Lower leg skin (tissue), 4 donors: ENCODE measurements around the gene HEMK1. TPM values are rescaled to one million over a fixed set of nuclear protein-coding genes. Genes with fewer than 3 reads are reported as not detected.

Experiments used
- DNase-seq, 2 donors: peaks; one replicate each; pipeline ENCODE4 v3.0.0-alpha.2; 2019; ENCODE audit warnings: low spot score in 2 of 2
- H3K4me3 ChIP-seq: fragments of 200-600 bp; sonication (generic); 2 replicates; pipeline ENCODE4 v1.5.1; 2017; ENCODE audit warnings: mild to moderate bottlenecking, low read depth; ENCODE audit not compliant: poor library complexity, severe bottlenecking
- POLR2A ChIP-seq, 2 donors: fragments of 450-650 bp; IDR thresholded peaks; one replicate each; pipeline ENCODE4 v1.6.1; 2016 to 2017; ENCODE audit warnings: antibody characterized with exemption in 2 of 2, mild to moderate bottlenecking in 1 of 2, moderate library complexity in 1 of 2
- whole genome bisulfite sequencing, 2 donors: methylation state at CpG; one replicate each; pipeline ENCODE4 v1.1.5; 2018; 5-methylcytosine and 5-hydroxymethylcytosine counted together
- intact Hi-C: fragments of 100-400 bp; cut with DNase I; formaldehyde crosslinking; loops from one replicate; pipeline ENCODE4 v1.15.0; 2023; ENCODE audit warnings: low total_unique reads
- total RNA-seq, 4 donors: library from RNA; depleted of rRNA; stranded (reverse); fragments of >200 nt; gene quantifications; one replicate each; pipeline ENCODE4 v1.1.0, GENCODE V29; 2016
- TF ChIP-seq, protein P1 (sequence below), 3 donors: fragments of 450-650 bp; IDR thresholded peaks; one replicate each; pipeline ENCODE4 v1.5.1; 2016; ENCODE audit warnings: antibody characterized with exemption in 3 of 3, mild to moderate bottlenecking in 3 of 3, moderate library complexity in 2 of 3

Gene HEMK1
- total RNA-seq, 4 donors from 2014 or later, result 2.9 to 8.1 (median 4.8) TPM

DNA sequence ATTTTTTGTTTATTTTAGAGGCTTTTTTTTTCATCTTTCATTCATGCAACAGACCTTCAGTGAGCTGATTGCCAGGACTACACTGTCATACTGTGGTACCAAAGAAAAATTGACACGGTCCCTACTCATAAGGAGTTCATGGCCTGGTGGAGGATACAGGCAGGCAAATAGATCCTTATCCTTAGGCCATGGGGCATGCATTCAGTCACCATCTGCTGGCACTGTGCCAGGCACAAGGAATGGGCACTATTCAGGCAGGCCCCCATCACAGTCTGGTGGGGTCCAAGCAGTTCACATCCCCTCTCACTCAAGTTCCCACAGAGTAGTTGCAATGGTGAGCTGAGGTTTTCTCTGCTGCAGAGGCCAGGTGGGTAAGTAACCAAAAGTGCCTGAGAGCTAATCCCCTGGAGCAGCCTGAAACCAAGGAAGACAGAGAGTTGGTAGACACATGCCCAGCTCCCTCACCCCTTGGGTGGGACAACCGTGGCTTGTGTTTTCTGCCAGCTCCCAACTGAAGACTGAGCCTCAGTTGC, 25.0 kb downstream of the HEMK1 start:
- WGBS, 2 donors, result 13 to 23% methylated on average over 2 of the region's 2 CpGs
- intact Hi-C loops, result no loop called here
- H3K4me3 ChIP-seq, result no peak overlapping the region
- TF ChIP-seq, protein P1, sequence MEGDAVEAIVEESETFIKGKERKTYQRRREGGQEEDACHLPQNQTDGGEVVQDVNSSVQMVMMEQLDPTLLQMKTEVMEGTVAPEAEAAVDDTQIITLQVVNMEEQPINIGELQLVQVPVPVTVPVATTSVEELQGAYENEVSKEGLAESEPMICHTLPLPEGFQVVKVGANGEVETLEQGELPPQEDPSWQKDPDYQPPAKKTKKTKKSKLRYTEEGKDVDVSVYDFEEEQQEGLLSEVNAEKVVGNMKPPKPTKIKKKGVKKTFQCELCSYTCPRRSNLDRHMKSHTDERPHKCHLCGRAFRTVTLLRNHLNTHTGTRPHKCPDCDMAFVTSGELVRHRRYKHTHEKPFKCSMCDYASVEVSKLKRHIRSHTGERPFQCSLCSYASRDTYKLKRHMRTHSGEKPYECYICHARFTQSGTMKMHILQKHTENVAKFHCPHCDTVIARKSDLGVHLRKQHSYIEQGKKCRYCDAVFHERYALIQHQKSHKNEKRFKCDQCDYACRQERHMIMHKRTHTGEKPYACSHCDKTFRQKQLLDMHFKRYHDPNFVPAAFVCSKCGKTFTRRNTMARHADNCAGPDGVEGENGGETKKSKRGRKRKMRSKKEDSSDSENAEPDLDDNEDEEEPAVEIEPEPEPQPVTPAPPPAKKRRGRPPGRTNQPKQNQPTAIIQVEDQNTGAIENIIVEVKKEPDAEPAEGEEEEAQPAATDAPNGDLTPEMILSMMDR (IDR thresholded peaks at IDR 0.05), result no peak
- no peak for TF ChIP-seq POLR2A (IDR thresholded peaks at IDR 0.05)
- no peak for DNase-seq

DNA sequence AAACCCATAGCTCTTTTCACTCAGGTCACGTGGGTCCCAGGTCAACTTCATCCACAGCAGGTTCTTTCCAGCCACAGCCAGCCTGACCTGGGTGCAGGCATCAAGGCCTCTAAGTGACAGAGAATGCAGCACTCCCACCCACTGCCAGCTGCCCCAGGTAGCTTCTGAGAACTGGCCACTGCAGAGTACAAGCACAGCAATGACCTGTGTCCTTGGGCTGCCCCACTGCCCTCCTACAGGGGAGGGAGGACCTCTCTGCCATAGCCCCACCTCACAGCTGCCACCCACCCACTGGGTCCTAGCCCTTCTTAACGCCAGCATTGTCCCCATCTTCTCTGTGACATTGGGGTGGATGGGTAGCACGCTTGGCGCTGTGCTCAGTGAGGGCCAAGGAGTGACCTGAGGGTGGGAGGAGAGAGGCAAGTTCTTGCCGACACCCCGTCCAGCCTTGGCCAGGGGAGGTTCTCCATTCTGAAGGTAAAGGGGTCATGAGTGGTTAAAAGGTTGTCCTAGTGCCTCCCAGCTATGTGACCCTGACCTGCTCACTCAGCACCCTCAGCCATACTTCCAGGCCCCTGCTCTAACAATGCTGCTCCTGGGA, 29.9 kb downstream of the HEMK1 start:
- TF ChIP-seq POLR2A (IDR thresholded peaks at IDR 0.05), result no peak
- TF ChIP-seq, protein P1 (IDR thresholded peaks at IDR 0.05), result no peak
- no peak for DNase-seq
- H3K4me3 ChIP-seq, result no peak overlapping the region
- intact Hi-C loops, result no loop called here
- WGBS, 2 donors, result 89 to 92% methylated on average over 6 of the region's 6 CpGs

DNA sequence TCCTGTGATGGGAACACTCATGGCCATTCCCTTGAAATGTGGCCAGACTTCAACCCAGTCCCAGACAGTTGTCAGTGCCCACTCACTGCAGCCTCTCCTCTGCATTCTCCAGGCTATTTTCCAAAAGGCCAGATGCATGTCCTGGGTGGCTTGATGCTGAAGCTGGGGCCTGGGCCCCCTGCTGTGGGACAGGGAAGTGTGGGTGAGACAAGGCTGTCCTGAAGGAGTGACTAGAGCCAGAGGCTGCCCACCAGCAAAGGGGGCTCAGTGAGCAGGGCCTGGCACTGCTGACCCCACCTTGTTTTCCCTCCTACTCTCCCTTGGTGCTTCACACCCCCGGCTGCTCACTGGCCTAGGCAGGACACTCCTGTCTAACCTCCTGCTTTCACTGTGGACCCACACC, 30.4 kb downstream of the HEMK1 start:
- WGBS, 2 donors, result 50 to 88% methylated on average over 1 of the region's 1 CpG
- intact Hi-C loops, result no loop called here
- TF ChIP-seq, protein P1 (IDR thresholded peaks at IDR 0.05), result no peak
- TF ChIP-seq POLR2A (IDR thresholded peaks at IDR 0.05), result no peak

DNA sequence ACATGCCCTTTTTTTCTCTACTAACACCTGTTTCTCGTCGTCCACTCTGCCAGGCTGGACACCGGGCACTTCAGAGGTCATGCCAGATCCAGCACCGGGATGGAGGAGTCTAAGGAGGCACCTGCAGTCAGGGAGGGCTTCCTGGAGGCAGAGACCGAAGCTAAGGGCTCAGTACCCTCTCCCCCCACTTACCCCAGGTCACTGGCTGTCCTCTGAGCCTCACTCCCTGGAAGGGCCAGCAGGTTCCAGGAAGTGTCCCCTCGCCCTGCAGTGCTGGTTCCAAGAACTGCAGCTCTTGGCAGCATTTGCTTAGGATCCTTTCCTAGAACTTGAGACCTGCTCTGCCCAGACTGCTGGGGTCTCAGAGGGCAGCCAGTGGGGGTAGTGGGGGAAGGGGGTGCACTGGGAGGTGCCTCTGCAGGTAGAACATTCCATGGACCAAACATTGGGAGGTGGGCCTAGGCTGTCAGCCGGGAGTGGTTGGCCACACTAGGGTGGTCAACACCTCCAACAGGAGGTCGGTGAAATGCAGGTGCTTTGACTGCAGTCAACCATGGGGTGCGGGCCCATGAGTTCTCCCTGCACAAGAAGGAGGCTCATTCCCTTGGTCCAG, 30.9 kb downstream of the HEMK1 start:
- 72 to 91% methylated on average over 6 to 9 of the region's 9 CpGs for WGBS, 2 donors
- DNase-seq, result no peak
- H3K4me3 ChIP-seq, result no peak overlapping the region
- TF ChIP-seq, protein P1 (IDR thresholded peaks at IDR 0.05), result no peak
- intact Hi-C loops, result no loop called here

More for the DNA sequence above, 30.4 kb downstream of the HEMK1 start:
- DNase-seq, result no peak
- H3K4me3 ChIP-seq, result no peak overlapping the region

DNA sequence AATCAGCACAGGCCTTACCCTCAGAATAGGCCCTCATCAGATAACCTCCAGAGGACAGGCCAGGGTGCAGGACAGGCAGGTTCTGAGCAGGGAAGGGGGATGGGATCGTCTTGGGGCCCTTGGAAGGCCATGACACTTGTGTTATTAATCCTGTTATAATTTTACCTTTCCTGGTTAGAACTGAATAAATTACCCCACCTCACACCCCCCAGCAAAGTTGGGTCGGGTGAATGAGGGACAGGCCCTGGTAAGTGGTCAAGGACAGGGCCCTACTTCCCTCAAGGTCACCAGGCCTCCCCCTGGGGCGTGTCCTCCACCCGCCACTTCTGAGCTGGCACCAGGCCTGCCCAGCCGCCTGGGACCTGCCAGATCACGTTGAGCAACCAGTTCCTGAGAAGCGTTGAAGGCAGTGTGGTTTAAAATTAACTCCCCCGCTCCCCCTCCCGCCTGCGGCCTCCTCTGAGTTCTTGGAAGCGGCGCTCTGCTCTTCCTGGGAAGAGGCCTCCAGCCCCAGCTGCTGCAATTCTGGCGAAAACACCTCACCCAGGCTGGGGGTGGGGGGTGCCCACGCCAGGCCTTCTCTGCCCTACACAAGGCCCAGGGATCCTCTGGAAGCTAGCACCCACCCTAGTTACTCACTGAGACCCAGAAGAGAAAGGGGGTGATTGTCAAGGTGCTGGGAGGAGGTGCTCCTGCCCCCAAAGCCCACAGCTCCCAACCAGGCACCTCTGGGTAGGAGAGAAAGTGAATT, 31.7 kb downstream of the HEMK1 start:
- H3K4me3 ChIP-seq, result no peak overlapping the region
- peak; percentile 96 to 99 for DNase-seq
- 2 to 3% methylated on average over 10 to 14 of the region's 14 CpGs for WGBS, 2 donors
- TF ChIP-seq POLR2A (IDR thresholded peaks at IDR 0.05), result no peak
- TF ChIP-seq, protein P1 (IDR thresholded peaks at IDR 0.05), result no peak
- intact Hi-C loops, result no loop called here
